RWPE2 (cell line): ENCODE results near the gene SERPINB7.

Source experiments
- ATAC-seq: fragments of 200-7000 bp; cut with Tn5 transposase; 3 replicates; pipeline ENCODE4 v1.9.1; 2021; ENCODE audit warnings: low read depth
- DNase-seq: peaks from one replicate; pipeline ENCODE4 v3.0.0-alpha.2; 2020; ENCODE audit warnings: low spot score
- H3K27ac ChIP-seq: fragments of 450-650 bp; 2 replicates; pipeline ENCODE4 v1.5.1; 2017; ENCODE audit warnings: mild to moderate bottlenecking; ENCODE audit not compliant: poor library complexity, severe bottlenecking
- H3K27me3 ChIP-seq: fragments of 250-450 bp; sonication (Bioruptor Pico); 2 replicates; pipeline ENCODE4 v1.5.1; 2021; ENCODE audit warnings: mild to moderate bottlenecking, moderate library complexity; ENCODE audit not compliant: insufficient read depth, poor library complexity, severe bottlenecking
- H3K36me3 ChIP-seq: fragments of 250-450 bp; sonication (Bioruptor Pico); 2 replicates; pipeline ENCODE4 v1.5.1; 2020; ENCODE audit warnings: low read depth, mild to moderate bottlenecking, moderate library complexity
- H3K4me1 ChIP-seq: fragments of 250-450 bp; sonication (Bioruptor Pico); 2 replicates; pipeline ENCODE4 v1.5.1; 2021; ENCODE audit warnings: mild to moderate bottlenecking, moderate library complexity; ENCODE audit not compliant: insufficient read depth, poor library complexity, severe bottlenecking
- H3K4me3 ChIP-seq: fragments of 250-450 bp; sonication (Bioruptor Pico); 2 replicates; pipeline ENCODE4 v1.5.1; 2021; ENCODE audit warnings: mild to moderate bottlenecking, moderate library complexity; ENCODE audit not compliant: severe bottlenecking
- H3K9me3 ChIP-seq: fragments of 250-450 bp; sonication (Bioruptor Pico); 2 replicates; pipeline ENCODE4 v1.5.1; 2021; ENCODE audit warnings: mild to moderate bottlenecking, moderate library complexity; ENCODE audit not compliant: severe bottlenecking
- CTCF ChIP-seq: fragments of 450-650 bp; IDR thresholded peaks from one replicate; pipeline ENCODE4 v1.5.1; 2017; ENCODE audit warnings: mild to moderate bottlenecking, moderate library complexity; ENCODE audit not compliant: poor library complexity, severe bottlenecking

SERPINB7 gene

DNA sequence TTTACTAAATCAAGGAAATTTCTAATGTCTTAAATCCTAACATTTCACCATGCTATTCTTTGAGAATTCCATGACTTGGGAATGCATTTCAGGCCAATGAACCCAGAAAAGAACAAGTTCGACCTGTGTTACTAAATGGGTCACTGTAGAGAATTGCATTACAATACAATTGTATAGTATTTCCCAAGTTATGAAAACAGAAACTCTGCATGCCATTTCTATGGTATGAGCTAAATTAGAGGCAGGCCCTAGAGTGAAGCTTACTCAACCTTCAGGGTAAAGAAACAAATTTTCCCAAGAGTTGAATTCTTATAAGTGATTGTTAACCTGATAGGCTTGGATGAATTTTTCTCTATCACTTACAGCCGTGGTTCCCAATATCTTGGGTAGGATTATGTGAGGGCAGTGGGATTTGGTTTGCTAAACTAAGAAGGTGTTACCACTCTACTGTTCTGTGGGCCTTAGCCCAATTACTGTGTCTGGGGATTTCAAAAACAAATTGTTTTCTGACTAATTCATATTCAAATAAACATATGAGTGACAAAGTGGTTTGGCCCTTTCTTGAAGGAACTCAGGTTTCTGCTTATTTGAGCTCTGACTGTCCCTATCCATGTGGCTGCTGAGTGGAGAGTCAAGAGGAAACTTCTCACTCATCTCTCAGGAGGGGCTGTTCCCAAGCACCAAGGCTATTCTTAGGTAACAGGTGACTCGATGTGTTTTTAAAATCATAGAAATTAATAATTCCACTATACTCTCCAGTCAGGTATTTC, 11.2 kb upstream of the SERPINB7 start:
- no peak for TF ChIP-seq CTCF
- Histone ChIP-seq H3K27ac (peak overlapping the region; percentile 66), H3K36me3 (no peaks in the 10 kb centered on the region), H3K9me3 (peaks cover 2% of the 10 kb centered on the region), H3K4me3 (no peak overlapping the region), H3K4me1 (peaks cover 27% of the 10 kb centered on the region), H3K27me3 (no peaks in the 10 kb centered on the region)
- ATAC-seq, result peak; percentile 33; the same call in 2 of the 3 replicates
- no peak for DNase-seq

DNA sequence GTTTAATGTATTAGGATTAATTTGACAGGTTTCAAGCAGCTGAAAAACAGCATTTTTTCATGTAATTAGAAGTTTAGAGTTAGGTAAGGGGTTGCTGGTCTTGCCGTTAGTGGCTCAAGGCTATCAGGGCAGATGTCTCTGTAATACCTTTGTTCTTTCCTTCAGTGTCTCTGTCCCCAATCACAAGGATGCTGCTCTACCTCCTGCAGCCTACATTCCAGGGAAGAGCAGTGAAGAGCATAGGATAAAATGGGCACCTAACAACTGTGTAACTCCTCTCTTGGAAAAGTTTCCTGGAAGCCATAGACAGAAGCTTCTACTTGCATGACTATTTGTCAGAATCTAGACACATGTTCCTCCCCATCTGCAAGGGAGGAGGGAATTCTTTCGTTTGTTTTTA, 9.4 kb upstream of the SERPINB7 start:
- no peak for TF ChIP-seq CTCF
- Histone ChIP-seq H3K27me3 (no peaks in the 10 kb centered on the region), H3K36me3 (no peaks in the 10 kb centered on the region), H3K4me1 (peaks cover 28% of the 10 kb centered on the region), H3K4me3 (no peak overlapping the region), H3K27ac (no peak overlapping the region), H3K9me3 (no peaks in the 10 kb centered on the region)
- ATAC-seq, result no peak
- DNase-seq, result no peak

- Histone ChIP-seq H3K9me3 (no peaks in the 10 kb centered on the region), H3K27ac (no peak overlapping the region), H3K4me1 (peaks cover 41% of the 10 kb centered on the region), H3K4me3 (no peak overlapping the region), H3K36me3 (no peaks in the 10 kb centered on the region), H3K27me3 (no peaks in the 10 kb centered on the region)
- no peak for TF ChIP-seq CTCF
- no peak for DNase-seq
- ATAC-seq, result no peak
Measured at GRCh38 chr18:63773551-63773950, 1.7 kb upstream of the SERPINB7 start.

GRCh38 chr18:63774511-63774910, 707 bp upstream of the SERPINB7 start:
- Histone ChIP-seq H3K27ac (peak overlapping the region; percentile 85), H3K4me3 (no peak overlapping the region), H3K27me3 (no peaks in the 10 kb centered on the region), H3K9me3 (no peaks in the 10 kb centered on the region), H3K36me3 (no peaks in the 10 kb centered on the region), H3K4me1 (peaks cover 44% of the 10 kb centered on the region)
- TF ChIP-seq CTCF, result no peak
- no peak for DNase-seq
- no peak for ATAC-seq

GRCh38 chr18:63779386-63779785, 4.2 kb downstream of the SERPINB7 start:
- H3K4me3 ChIP-seq, result no peak overlapping the region
- H3K27me3 ChIP-seq, result no peaks in the 10 kb centered on the region
- peak overlapping the region; percentile 85 for H3K27ac ChIP-seq
- H3K4me1 ChIP-seq, result peaks cover 54% of the 10 kb centered on the region
- DNase-seq (no peak), ATAC-seq (peak; percentile 49)
- no peak for TF ChIP-seq CTCF
- no peaks in the 10 kb centered on the region for H3K36me3 ChIP-seq
- H3K9me3 ChIP-seq, result no peaks in the 10 kb centered on the region
